H1 (cell line): ENCODE data around the gene PDXDC1. TPM values are rescaled to one million over a fixed set of nuclear protein-coding genes. Genes with fewer than 3 reads are reported as not detected.

ENCODE experiments used
- ATF3 ChIP-seq: IDR thresholded peaks from 2 replicates; pipeline ENCODE4 v1.6.1; 2011; ENCODE audit warnings: low read depth, mild to moderate bottlenecking, low read length; ENCODE audit not compliant: insufficient read depth
- CHD1 ChIP-seq: IDR thresholded peaks from 2 replicates; pipeline ENCODE4 v1.6.1; 2012; ENCODE audit warnings: low read depth, low read length, improper control_type of control experiment
- CTCF ChIP-seq, 3 experiments: IDR thresholded peaks; 1 replicate in 2 of 3; 2 replicates in 1 of 3; pipeline versions ENCODE4 v1.5.1 to v1.6.1; 2011; ENCODE audit warnings: low read length in 3 of 3, mild to moderate bottlenecking in 3 of 3, inconsistent platforms in 2 of 3, low read depth in 1 of 3, moderate library complexity in 1 of 3; ENCODE audit not compliant: insufficient read depth in 1 of 3; ENCODE audit errors: control extremely low read depth in 1 of 3
- KDM4A ChIP-seq: IDR thresholded peaks from one replicate; pipeline ENCODE4 v1.7.1; 2012; ENCODE audit warnings: low read depth, mild to moderate bottlenecking, moderate library complexity, low read length, inconsistent platforms; ENCODE audit not compliant: severe bottlenecking
- POU5F1 ChIP-seq: IDR thresholded peaks from 2 replicates; pipeline ENCODE4 v1.6.1; 2011; ENCODE audit warnings: low read depth, mild to moderate bottlenecking, low read length, moderate library complexity
- RFX5 ChIP-seq: IDR thresholded peaks from 2 replicates; pipeline ENCODE4 v1.6.1; 2011; ENCODE audit warnings: low read depth, low read length, improper control_type of control experiment, borderline replicate concordance
- SAP30 ChIP-seq: fragments of 300-600 bp; sonication (generic); IDR thresholded peaks from 2 replicates; pipeline ENCODE4 v1.7.1; 2012; ENCODE audit warnings: low read length, moderate library complexity, mild to moderate bottlenecking, inconsistent platforms; ENCODE audit not compliant: insufficient read depth, insufficient replicate concordance
- YY1 ChIP-seq: IDR thresholded peaks from 2 replicates; pipeline ENCODE4 v1.6.1; 2011; ENCODE audit warnings: low read depth, mild to moderate bottlenecking, low read length
- polyA plus RNA-seq, 7 experiments: library from polyadenylated mRNA; depleted of rRNA in 3 of 7; stranded (reverse) in 5 of 7; unstranded in 2 of 7; fragments of >200 nt in 5 of 7; fragments of 200-250 nt in 2 of 7; gene quantifications; 1 replicate in 5 of 7; 2 replicates in 1 of 7; 4 replicates in 1 of 7; pipeline versions ENCODE4 v1.2.1 to v1.2.3, GENCODE V29; 2011 to 2013; ENCODE audit warnings: missing spikeins in 2 of 7, mixed read lengths in 2 of 7
- total RNA-seq: library from RNA; stranded (reverse); fragmentation: NEBNext Ultra II Directional; extraction: Animal tissue kit (Norgen Biotek cat#: 25700); gene quantifications from 2 replicates; pipeline ENCODE4 v1.2.1, GENCODE V29; 2021

PDXDC1 gene
- total and polyA plus RNA-seq, 2 of the 8 experiments (the other 6 are each of a cell fraction or from before 2014, with no cell fraction given), result 56.6 to 118 TPM

GRCh38 chr16:15046692-15047376, 72.0 kb downstream of the PDXDC1 start (continued):
- TF ChIP-seq POU5F1 (no peak), KDM4A (no peak), RFX5 (no peak), YY1 (no peak), CTCF (IDR thresholded peaks at IDR 0.05; ENCODE audit: control extremely low read depth in 1 of 3, insufficient read depth in 1 of 3, low read depth in 1 of 3, low read length in 3 of 3) (peak; percentile 6 to 26 (median 18); a peak in 2 of 4 replicates), SAP30 (no peak), CHD1 (no peak), ATF3 (no peak)
- TF ChIP-seq, all 59 proteins: peak for 3
